HG02588 (cell line): ENCODE data around the gene CLEC2L.
"Not testable (repeated sequence)": the region's sequence is repeated elsewhere in the genome, so short reads cannot be mapped to it uniquely, and the experiment has no call there.

Source experiments
- ATAC-seq: cut with Tn5 transposase; IDR thresholded peaks from one replicate; pipeline ENCODE4 v1.9.1; 2021; ENCODE audit warnings: mild to moderate bottlenecking, moderate library complexity; ENCODE audit not compliant: unreplicated experiment

Gene CLEC2L

DNA sequence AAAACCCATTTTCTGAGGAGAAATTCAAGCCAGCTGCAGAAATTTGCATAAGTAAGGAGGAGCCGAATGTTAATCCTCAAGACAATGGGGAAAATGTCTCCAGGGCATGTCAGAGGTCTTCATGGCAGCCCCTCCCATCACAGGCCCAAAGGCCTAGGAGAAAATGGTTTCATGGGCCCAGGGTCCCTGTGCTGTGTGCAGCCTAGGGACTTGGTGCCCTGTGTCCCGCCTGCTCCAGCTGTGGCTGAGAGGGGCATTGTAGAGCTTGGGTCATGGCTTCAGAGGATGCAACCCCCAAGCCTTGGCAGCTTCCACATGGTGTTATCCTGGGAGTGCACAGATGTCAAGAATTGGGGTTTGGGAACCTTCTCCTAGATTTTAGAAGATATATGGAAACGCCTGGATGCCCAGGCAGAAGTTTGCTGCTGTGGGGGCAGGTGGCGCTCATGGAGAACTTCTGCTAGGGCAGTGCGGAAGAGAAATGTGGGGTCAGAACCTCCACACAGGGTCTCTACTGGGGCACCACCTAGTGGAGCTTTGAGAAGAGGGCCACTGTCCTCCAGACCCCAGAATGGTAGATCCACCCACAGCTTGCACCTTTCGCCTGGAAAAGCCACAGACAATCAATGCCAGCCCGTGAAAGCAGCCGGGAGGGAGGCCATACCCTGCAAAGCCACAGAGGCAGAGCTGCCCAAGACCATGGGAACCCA is 30.7 kb downstream of the CLEC2L start:
- ATAC-seq: not testable (repeated sequence)

DNA sequence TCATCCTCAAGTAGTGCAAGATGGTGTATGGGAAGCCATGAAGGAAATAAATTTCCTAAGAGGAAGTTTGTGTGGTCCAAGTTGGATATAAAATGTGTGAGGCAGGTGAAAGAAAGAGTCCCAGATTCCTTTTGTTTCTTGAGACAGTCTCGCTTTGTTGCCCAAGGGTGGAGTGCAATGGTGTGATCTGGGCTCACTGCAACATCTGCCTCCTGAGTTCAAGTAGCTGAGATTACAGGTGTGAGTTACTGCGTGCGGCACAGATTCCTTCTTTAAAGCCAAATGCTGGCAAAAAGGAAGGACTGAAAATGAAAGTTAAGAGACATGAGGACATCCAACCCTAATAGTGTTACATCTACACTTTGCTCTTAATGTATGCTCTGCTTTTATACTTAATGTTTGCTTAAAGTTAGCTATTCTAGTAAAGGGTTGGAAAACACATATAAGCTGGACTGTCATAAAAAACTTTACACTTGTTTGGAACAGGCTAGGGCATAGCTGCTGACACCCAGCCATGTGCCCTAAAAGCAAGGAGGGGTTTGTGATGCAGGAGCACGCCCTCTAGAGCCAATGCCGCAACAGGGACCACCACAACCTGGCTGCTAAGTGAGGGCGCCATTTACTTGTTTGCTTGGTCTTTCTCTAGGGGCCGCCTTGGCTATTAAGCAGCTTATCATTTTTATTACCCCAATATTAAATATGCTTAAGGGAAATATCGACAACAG is 34.5 kb downstream of the CLEC2L start:
- no peak for ATAC-seq

DNA sequence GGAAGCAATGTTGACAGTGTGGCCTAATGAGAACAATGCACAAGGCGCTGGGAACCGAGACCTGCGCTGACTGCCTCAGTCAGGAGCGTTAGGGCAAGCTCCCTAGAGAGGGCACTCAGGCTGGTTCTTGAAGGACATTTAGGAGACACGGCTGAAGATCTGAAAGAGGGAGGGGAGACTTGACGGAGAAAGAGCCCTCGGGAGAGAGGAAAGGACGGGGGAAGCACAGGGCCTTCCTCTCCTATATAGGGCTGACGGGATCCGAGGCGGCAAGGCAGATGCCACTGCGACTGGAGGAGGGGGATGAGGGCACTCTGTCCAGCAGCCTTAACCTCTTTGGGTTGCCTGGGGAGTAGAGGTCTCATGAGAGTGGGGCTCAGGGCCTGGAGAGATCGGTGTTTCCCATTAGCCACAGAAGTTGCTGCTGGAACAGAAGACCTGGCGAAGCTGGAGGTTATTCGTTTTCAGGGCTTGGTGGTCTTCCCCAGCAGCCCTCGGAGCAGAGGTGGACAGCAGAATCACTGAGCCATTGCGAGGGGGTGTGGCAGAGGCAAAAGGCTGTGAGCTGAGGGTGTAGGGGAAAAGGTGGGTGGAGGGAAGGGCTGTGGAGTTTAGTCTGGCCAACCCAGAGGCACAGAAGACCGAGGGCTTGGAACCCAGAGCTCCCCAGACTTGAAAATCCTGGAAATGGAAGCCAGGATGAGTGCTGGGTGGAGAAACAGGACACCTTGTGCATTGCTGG is 36.0 kb downstream of the CLEC2L start:
- no peak for ATAC-seq

DNA sequence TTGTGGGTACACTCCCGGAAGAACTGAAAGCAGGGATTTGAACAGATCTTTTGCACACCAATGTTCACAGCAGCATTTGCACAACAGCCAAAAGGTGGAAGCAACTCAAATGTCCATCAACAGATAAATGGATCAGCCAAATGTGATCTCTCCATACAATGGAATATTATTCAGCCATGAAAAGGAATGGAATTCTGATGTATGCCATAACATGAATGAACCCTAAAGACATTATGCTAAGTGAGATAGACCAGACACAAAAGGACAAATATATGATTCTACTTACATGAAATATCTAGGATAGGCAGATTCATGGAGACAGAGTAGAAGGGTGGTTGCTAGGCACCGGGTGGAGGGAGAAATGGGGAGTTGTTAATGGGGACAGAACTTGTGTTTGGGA is 36.7 kb downstream of the CLEC2L start:
- no peak for ATAC-seq

DNA sequence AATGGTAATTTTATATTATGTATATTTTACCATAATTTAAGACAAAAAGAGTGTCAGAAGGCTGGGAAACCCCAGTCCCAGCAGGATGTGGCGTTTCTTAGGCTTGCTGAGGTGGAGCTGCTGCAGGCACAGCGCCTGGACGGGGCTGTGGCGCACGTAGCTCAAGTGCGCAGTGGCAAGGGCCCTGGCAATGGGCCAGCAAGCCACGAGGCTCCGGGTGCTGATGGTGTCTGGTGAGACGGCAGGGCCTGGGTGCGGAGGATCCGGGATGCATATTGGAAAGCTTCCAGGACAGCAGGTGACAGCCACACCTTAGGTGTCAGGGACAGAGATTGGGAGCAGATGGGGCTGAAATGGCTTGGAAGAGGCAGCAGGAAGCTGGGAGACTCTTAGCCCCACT is 37.2 kb downstream of the CLEC2L start:
- ATAC-seq: no peak

DNA sequence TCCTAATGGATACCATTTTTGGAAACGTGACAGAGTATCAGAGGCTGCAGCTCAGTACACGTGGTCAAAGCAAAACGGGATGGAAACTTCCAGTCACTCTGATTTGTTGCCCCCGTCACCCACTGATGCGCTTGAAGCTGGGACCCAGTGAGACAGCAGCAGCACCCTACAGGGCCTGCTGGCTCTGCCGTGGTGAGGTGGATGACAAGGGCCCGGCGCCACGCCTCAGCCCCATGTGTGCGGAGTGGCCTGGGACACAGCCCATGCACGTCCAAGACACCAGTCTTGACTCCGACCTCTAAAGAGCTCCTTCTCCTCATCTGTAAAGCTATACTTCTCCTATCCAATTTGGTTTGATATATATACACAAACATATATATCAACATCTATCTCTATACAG is 39.0 kb downstream of the CLEC2L start:
- ATAC-seq: no peak

DNA sequence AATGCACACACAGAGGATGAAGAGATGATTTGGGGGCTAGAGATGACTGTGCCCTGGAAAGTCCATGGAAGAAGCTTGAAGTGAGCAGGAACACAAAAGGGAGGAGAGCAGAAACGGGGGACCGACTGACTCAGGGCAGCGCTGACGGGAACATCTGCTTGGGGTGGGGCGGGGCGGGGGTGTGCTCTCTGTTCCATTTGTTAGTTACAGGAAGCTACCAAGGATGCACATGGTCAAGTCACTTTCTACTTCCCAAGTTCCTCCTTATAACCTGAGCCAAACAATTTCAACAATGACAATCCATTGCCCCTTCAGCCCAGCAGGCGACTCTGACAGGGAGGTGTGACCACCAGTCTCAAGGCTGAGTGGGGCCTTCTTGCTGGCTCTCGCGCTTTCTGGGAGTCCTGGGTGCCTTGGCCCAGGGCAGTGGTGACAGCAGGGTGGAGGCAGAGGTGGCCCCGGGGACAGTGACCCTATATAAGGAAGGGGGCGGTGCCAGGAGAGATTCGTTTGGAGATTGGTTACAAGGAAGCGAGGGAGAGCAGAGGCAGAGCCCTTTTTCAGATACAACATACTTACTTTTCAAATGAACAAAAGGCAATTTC is 39.6 kb downstream of the CLEC2L start:
- no peak for ATAC-seq

DNA sequence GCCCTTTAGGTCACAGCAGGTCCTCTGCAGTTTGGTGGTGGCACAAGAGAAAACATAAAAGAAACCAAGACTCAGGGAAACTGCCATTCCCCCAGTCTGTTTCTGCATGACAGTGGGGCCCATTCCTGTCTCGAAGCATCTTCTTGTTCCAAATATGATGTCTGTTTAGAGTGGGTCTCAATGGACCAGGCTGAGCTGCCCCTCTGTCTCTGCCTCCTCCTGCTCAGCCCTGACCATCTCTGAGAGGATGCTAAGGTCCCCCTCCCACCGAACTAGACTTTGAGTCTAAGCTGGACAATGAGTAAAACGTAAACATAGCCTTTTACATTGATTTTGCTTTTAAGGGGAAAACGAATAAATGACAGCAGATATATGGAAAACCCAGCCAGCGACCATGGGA is 40.4 kb downstream of the CLEC2L start:
- ATAC-seq: no peak

DNA sequence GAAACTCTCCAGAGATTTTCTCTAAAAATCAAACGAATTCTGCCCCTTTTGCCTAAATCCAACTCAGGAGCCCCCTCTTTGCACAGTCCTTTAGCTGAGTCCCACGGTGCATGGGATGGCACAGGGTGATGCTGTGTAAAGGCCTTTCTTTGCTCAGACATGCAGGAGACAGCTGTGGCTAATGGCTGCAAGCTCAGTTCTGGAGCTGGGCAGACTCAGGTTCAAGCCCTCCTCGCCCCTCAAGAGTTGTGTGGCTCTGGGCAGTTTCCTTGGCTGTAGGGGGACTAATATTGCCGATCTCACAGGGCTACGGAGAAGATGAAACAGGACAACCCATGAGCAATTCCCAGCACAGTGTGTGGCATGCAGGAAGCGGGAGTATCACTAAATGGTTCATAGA is 42.6 kb downstream of the CLEC2L start:
- ATAC-seq: no peak

DNA sequence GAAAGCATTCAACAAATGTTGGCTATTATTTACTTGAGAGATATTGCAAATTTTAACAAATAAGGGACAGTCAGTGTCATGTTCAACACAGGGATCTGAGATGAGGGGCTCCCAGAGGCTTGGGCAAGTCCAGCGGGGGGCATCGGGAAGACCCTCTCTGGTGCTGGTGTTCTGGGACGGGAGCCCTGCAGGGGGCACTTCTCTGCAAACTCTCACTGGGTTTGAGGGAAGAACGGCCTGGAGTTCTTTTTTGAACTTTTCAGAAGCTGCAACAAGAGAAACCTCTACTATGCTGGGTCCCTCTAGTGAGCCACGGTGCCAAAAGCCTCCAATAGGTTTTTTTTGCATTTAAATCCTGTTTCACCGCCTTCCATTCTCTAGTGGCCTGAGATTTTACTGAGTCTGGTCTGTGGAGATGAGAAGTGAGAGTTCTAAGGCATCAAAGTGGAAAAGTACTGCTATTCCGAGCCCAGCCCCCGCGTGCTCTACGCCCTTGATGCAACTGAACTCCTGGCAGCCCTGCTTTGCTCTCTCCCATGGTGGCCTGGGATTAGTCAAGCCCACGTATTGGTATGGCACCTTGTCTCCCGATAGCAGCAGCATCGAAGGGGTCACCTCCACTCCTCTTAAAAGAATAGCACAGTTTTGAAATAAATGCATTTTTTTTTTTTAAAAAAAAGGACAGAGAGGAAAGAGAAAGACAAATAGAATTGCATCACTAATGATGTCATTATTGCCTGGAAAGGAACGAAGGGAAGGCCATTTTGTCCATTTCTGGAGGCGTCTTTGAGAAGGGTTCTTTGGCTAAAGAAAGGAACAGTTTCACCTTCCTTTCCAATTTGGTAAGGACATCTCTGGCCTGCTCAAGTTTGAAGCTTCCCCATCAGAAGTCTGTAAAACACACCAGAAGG is 43.5 kb downstream of the CLEC2L start:
- ATAC-seq: no peak

DNA sequence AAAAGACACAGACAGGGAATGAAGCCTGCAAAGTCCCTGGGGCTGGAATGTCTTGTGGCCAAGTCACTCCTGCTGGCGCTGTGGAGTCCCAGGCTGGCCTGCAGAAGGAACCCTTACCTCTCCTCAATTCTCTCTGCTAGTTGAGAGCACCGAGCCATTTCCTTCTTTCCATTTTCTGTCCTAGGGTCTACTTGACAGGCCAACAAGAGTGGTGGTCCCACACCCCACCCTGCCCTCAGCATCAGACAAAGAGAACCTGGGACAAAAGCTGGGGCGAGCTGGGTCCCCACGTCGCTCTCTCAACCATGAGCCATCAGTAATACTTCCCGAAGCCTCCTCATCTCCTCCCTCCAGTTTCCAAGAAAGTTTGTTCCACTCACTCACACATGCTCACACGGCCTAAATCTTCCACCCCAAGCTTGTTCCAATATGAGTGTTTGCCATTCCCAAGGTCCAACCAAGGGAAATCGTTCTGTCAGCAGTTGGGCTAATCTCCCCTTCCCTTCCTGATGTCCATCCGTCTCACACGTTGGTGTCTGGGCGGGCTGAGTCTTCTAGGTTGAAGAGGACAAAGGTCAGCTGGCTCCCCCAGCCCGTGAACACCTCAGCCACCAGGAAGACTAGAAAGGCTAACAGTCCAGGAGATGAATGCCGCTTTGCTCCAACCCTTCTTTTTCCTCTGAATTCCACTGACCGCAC is 44.3 kb downstream of the CLEC2L start:
- no peak for ATAC-seq

DNA sequence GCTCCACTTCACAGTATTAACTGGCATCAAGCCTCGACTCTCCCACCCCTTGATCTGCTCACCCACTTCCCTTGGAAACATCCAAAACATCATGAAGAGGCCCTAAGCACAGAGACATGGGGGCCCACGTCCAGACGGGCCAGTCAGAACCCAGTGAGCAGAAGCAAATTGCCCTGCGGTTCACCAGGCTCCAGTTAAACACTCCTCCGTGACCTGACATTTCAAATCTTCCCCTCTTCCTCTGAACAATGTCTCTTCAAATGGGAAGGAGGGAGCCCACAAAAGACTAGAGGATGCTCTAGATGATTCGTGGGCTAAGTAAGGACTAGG is 44.8 kb downstream of the CLEC2L start:
- ATAC-seq: no peak

DNA sequence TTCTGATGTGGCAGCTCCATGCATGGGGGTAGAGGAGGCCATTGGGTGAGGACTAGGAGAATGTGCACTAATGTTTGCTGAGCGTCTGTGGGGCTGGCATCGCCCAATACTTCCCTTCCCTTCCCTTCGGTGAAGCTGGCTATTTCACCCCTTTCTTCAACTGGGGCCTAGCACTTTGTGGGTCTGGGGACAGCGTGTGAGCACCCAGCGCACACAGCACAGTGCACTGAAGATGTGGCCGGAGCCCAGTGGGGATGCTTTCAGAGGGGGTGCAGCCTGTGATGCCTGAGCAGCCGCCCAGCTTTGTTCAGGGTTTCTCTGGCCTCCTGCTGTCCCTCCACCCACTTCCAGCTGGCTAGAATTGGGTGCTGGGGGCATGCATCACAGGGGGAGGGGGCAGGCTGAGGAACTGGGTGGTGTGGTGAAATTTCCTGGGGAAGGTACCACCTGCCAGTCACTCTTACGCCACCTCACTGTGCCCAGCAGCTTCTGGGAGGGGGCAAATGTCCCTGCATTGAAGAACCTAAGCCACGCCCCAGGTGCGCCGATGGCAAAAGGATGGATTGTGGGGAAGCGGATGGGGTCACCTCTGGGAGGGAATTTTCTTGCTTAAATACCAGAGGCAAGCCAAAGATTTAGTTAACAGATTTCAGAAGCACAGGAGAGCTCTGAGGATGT is 45.5 kb downstream of the CLEC2L start:
- ATAC-seq: no peak

DNA sequence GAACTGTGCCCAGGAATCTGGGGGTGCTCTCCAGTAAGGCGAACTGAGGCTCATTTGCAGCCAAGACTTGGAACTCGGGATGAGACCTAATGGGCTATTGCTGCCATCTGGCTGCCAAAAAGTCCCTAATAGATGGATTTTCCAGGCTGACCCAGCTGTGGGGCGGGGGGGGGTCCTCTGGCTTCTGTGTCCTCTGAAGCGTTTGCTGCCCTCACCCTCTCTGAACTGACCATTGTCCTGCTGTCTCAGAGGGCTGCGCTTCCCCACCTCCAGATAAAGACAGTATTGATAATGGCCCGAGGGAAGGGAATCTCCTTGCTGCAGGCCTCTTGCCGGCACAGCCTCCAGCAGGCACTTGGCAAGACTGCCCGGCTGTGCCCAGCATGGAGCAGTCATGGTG is 46.6 kb downstream of the CLEC2L start:
- no peak for ATAC-seq

DNA sequence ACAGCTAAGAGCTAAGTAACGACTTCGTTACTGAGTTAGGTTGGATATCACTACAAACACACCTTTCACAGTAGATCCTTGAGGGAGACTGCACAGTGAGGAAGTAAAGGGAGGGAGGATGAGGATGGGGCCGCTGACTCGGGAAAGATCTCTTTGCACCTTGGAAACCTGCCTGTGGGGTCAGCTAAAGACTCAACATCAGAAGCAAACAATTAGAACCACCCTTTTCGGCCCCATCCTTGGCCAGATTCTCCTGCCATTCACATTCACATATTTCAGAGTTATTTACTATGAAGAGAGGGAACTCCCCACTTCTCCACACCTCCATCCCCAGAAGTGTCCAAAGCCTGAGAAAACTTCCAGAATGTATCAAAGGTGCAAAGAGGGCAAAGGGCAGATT is 47.1 kb downstream of the CLEC2L start:
- ATAC-seq: no peak

DNA sequence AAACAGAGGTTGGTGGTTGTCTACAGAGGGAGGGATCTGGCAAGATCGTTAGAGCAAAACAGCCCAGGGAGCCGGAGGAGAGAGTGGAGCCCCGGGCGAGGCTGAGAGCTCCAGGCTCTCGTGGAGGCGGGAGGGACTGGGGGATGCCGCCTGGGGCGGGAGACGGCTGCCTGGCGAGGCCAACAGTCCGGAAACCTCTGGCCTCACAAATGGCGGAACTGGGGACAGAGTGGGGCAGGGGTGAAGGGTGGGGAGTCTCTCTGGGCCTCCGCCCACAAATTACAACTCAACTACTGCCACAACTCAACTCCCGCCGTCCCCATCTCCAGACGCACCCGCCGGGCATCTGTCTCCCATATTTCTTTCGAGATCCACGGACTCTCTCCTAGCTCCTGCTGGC is 47.7 kb downstream of the CLEC2L start:
- no peak for ATAC-seq

DNA sequence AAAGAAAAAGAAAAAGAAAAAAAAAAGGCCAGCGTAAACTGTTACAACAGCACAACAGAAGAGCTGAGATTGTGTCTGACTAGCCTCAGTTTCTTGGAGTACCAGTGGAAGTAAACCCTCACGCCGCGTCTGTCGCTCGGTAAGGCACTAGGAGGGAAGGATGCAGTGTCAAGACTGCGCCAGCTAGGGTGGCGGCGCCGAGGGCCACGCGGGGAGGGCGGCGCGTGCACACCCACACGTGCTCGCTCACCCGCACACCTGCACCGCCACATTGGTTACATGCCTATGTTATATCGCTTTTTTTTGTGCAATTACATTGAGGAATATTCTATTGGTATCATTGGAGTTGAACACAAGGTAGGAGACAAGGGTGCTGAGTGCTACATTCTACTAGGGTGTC is 48.2 kb downstream of the CLEC2L start:
- ATAC-seq: no peak

DNA sequence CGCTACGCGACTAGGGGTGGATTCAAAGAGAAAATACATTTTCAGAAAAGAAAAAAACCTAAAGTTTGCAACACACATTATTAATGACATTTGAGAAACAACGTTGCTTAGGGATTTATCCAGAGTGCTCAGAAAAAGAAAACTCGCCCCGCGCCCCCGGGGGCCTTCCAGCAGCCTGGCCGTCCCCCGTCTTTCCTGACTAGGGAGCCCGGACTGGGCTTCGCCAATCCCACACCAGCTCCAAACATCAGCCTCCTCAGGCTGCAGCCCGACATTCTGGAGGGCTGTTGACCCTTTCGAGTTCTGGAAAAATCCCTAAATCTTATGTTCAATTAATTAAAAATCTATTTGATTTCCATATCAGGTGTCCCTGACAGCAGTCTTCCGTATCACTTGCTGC is 48.6 kb downstream of the CLEC2L start:
- ATAC-seq: no peak

DNA sequence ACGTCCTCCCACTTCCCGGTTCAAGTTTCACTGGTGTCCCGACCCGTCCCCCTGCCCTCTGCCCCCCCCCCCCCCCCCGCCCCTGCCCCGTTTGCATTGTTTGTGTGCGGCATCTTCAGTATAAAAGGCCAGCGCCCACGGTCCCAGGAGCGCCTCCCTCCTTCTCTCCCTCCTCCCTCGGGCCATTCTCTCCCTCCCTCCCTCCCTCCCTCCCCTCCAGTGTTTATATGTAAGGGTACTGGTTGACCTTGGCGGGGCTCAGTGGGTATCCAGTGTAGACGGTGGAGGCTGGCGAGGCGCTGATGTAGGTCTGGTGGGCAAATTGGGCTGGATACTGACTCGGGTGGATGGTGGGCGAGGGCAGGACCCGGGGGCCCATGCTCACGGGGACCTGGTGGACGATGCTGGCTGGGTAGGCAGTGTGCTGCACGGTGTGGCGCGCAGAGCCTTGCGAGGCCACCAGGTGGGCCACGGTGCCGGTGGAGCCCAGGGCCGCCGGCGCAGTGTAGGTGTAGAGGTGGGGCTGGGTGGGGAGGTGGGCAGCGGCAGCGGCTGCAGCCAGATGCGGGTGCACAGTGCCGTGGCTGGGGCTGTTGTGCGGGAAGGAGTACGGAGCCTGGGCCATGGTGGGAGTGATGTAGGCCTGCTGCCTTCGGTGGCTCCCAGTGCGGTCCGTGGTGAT is 49.4 kb downstream of the CLEC2L start:
- no peak for ATAC-seq
